Loucy (cell line): Measurements from ENCODE around the gene PHB1.

ENCODE experiments used
- EZH2phosphoT487 ChIP-seq: fragments of 200-600 bp; IDR thresholded peaks from 2 replicates; pipeline ENCODE4 v1.6.1; 2018; ENCODE audit warnings: antibody characterized with exemption, mild to moderate bottlenecking, moderate library complexity, borderline replicate concordance
- TF ChIP-seq, protein P1 (sequence below): fragments of 200-600 bp; sonication (generic); conservative IDR thresholded peaks from 2 replicates; pipeline ENCODE4 v1.5.1; 2014; ENCODE audit warnings: mild to moderate bottlenecking, antibody characterized with exemption, low read length

DNA sequence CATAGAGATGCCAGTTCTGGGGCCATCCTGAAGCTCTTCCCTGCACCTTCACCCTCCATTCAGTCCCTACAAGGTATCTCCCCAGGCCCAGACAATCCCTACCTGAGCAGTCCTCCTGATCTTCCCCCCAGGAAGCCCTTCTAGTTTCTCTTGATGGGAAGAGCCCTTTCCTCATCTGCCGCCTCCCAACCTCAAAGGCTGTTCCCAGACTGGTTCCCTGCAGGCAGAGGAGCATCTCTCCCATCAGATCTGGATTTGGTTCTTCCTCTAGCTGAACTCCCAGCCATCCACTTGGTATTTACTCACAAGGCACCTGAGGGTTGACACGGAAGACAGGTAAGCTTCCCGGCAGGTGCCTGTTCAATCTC, 24.6 kb upstream of the PHB1 start:
- TF ChIP-seq, protein P1, sequence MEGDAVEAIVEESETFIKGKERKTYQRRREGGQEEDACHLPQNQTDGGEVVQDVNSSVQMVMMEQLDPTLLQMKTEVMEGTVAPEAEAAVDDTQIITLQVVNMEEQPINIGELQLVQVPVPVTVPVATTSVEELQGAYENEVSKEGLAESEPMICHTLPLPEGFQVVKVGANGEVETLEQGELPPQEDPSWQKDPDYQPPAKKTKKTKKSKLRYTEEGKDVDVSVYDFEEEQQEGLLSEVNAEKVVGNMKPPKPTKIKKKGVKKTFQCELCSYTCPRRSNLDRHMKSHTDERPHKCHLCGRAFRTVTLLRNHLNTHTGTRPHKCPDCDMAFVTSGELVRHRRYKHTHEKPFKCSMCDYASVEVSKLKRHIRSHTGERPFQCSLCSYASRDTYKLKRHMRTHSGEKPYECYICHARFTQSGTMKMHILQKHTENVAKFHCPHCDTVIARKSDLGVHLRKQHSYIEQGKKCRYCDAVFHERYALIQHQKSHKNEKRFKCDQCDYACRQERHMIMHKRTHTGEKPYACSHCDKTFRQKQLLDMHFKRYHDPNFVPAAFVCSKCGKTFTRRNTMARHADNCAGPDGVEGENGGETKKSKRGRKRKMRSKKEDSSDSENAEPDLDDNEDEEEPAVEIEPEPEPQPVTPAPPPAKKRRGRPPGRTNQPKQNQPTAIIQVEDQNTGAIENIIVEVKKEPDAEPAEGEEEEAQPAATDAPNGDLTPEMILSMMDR = no peak
- no peak for TF ChIP-seq EZH2phosphoT487
